ENCODE measurements around the gene MEOX2. TPM values are rescaled to one million over a fixed set of nuclear protein-coding genes. Genes with fewer than 3 reads are reported as not detected.

The MEOX2 gene
- total RNA-seq, 1 donor from 2014 or later: 17.1 TPM

- DNase-seq (no peak), ATAC-seq (no peak)
- H3K4me3 ChIP-seq: no peak overlapping the region
- no peak for TF ChIP-seq CTCF (IDR thresholded peaks at IDR 0.05)
- intact Hi-C loops (cut with DNase I): no loop called here
- H3K27ac ChIP-seq: no peak overlapping the region
- H3K9me3 ChIP-seq: no peaks in the 10 kb centered on the region
- no peaks in the 10 kb centered on the region for H3K27me3 ChIP-seq (ENCODE audit: low read depth)
- no peaks in the 10 kb centered on the region for H3K36me3 ChIP-seq
- H3K4me1 ChIP-seq: peaks cover 4% of the 10 kb centered on the region
These were observed 32.8 kb upstream of the MEOX2 start for GRCh38 chr7:15719311-15719710.

GRCh38 chr7:15715435-15715834 is 29.0 kb upstream of the MEOX2 start:
- Histone ChIP-seq H3K4me3 (no peak overlapping the region), H3K27me3 (ENCODE audit: low read depth) (no peaks in the 10 kb centered on the region), H3K9me3 (no peaks in the 10 kb centered on the region), H3K4me1 (no peaks in the 10 kb centered on the region), H3K27ac (no peak overlapping the region), H3K36me3 (no peaks in the 10 kb centered on the region)
- no peak for TF ChIP-seq CTCF (IDR thresholded peaks at IDR 0.05)
- ATAC-seq: no peak
- intact Hi-C loops (cut with DNase I): no loop called here
- no peak for DNase-seq

GRCh38 chr7:15709978-15710377 is 23.5 kb upstream of the MEOX2 start:
- no peaks in the 10 kb centered on the region for H3K9me3 ChIP-seq
- no peaks in the 10 kb centered on the region for H3K4me1 ChIP-seq
- no peak overlapping the region for H3K27ac ChIP-seq
- no peak overlapping the region for H3K4me3 ChIP-seq
- intact Hi-C loops (cut with DNase I): no loop called here
- no peak for DNase-seq
- no peaks in the 10 kb centered on the region for H3K36me3 ChIP-seq
- no peak for ATAC-seq
- TF ChIP-seq CTCF (IDR thresholded peaks at IDR 0.05): no peak
- H3K27me3 ChIP-seq (ENCODE audit: low read depth): no peaks in the 10 kb centered on the region

- H3K36me3 ChIP-seq: no peaks in the 10 kb centered on the region
- TF ChIP-seq CTCF (IDR thresholded peaks at IDR 0.05): no peak
- no peaks in the 10 kb centered on the region for H3K4me1 ChIP-seq
- intact Hi-C loops (cut with DNase I): no loop called here
- no peak for DNase-seq
- no peak overlapping the region for H3K27ac ChIP-seq
- H3K27me3 ChIP-seq (ENCODE audit: low read depth): no peaks in the 10 kb centered on the region
- H3K9me3 ChIP-seq: no peaks in the 10 kb centered on the region
- ATAC-seq: no peak
- H3K4me3 ChIP-seq: no peak overlapping the region
These were observed 21.1 kb upstream of the MEOX2 start for GRCh38 chr7:15707570-15707969.

- DNase-seq (no peak), ATAC-seq (no peak)
- Histone ChIP-seq H3K36me3 (no peaks in the 10 kb centered on the region), H3K27ac (no peak overlapping the region), H3K4me3 (no peak overlapping the region), H3K27me3 (ENCODE audit: low read depth) (no peaks in the 10 kb centered on the region), H3K9me3 (no peaks in the 10 kb centered on the region), H3K4me1 (no peaks in the 10 kb centered on the region)
- intact Hi-C loops (cut with DNase I): no loop called here
- TF ChIP-seq CTCF (IDR thresholded peaks at IDR 0.05): no peak
These were observed 17.2 kb upstream of the MEOX2 start for GRCh38 chr7:15703732-15704131.

GRCh38 chr7:15692501-15693020 is 6.1 kb upstream of the MEOX2 start:
- Histone ChIP-seq H3K27ac (no peak overlapping the region), H3K4me3 (no peak overlapping the region), H3K4me1 (no peaks in the 10 kb centered on the region), H3K9me3 (no peaks in the 10 kb centered on the region), H3K36me3 (no peaks in the 10 kb centered on the region), H3K27me3 (ENCODE audit: low read depth) (peaks cover 11% of the 10 kb centered on the region)
- TF ChIP-seq CTCF (IDR thresholded peaks at IDR 0.05): no peak
- ATAC-seq (no peak), DNase-seq (no peak)
- intact Hi-C loops (cut with DNase I): no loop called here

All from lower lobe of right lung (tissue), 2 donors.